GM13977 (cell line): Measurements from ENCODE around the gene PPP1R3A.
"Not testable (repeated sequence)": the region's sequence is repeated elsewhere in the genome, so short reads cannot be mapped to it uniquely, and the experiment has no call there.

Source experiments
- DNase-seq: peaks from one replicate; pipeline ENCODE4 v3.0.0; 2012; ENCODE audit warnings: low spot score
- CTCF ChIP-seq: IDR thresholded peaks from 2 replicates; pipeline ENCODE4 v1.5.1; 2012; ENCODE audit warnings: mild to moderate bottlenecking, control low read depth; ENCODE audit not compliant: insufficient read depth; ENCODE audit errors: extremely low read depth, missing control alignments
- in situ Hi-C: fragments of 300-500 bp; cut with MboI; formaldehyde crosslinking; loops from one replicate; pipeline ENCODE4 v1.12.0; 2022; ENCODE audit warnings: low sequenced_read_pairs, low pct_unique_long_range_greater_than_20kb, mixed read lengths, inconsistent platforms; ENCODE audit not compliant: unreplicated experiment

Gene PPP1R3A

GRCh38 chr7:113945018-113945938 is 26.5 kb upstream of the PPP1R3A start:
- in situ Hi-C loops = no loop called here
- no peak for TF ChIP-seq CTCF
- no peak for DNase-seq

DNA sequence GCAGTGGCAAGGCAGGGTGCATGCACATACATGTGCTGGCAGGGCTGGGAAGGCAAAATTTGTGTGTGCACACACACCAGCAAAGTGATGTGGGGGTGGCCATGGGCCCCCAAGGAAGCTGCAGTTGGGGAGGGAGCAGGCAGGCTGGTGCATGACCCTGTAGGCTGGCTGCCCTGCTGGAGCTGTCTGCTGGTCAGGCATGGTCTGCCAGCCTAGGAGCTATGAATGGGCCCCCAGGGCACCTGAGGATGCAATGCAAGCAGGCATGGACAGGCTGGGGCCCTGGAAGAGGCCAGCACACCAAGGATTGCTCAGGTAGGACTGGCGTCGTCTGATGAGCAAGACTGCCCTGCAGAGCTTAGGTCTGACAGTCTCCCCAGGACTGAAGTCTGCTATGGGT is 18.2 kb upstream of the PPP1R3A start:
- no peak for DNase-seq
- TF ChIP-seq CTCF = no peak
- in situ Hi-C loops = no loop called here

- DNase-seq = no peak
- in situ Hi-C loops = no loop called here
- no peak for TF ChIP-seq CTCF
These were observed 17.7 kb upstream of the PPP1R3A start for GRCh38 chr7:113936535-113936934.

DNA sequence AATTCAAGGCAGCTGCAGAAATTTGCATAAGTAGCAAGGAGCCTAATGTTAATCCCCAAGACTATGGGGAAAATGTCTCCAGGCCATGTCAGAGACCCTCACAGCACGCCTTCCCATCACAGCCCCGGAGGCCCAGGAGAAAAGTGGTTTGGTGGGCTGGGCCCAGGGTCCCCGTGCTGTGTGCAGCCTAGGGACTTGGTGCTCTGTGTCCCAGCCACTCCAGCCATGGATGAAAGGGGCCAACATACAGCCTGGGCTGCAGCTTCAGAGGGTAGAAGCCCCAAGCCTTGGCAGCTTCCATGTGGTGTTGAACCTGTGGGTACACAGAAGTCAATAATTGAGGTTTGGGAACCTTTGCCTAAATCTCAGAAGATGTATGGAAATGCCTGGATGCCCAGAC is 10.6 kb upstream of the PPP1R3A start:
- in situ Hi-C loops, DNase-seq: not testable (repeated sequence)

DNA sequence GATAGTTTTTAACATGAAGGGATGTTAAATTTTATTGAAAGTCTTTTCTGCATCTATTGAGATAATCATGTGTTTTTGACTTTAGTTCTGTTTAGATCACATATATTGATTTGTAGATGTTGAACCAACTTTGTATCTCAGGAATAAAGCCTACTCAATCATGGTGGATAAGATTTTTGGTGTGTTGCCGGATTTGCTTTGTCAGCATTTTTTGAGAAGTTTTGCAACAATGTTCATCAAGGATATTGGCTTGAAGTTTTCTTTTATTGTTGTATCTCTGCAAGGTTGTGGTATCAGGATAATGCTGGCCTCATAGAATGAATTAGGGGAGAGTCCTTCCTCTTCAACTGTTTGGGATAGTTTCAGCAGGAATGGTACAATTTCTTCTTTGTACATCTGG is 9.3 kb upstream of the PPP1R3A start:
- no peak for DNase-seq
- in situ Hi-C loops = no loop called here
- TF ChIP-seq CTCF = no peak

GRCh38 chr7:113922049-113922448 is 3.2 kb upstream of the PPP1R3A start:
- no peak for DNase-seq
- in situ Hi-C loops = no loop called here
- no peak for TF ChIP-seq CTCF

GRCh38 chr7:113921363-113921762 is 2.6 kb upstream of the PPP1R3A start:
- DNase-seq = no peak
- in situ Hi-C loops = no loop called here

More at GRCh38 chr7:113921363-113921762, 2.6 kb upstream of the PPP1R3A start:
- no peak for TF ChIP-seq CTCF
